ENCODE measurements around the gene PRL.

DNA sequence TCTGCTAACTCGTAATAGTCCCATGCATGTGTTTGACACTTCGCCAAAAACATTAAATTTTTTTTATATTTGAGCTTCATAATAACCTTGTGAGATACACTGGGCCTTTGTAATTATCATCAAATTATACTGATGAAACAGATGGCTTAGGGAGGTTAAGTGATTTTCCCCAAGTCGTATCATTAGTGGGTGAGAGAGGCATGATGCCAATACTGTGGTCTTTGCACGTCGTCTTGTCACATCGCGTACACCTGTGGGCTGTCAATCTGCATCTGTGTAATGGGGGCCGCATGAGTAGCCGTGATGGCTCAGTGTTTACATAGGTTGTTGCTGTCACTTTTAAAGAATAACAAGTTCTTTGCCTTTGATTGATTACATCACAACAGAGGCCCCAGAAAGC lies 1.7 kb downstream of the PRL start:
- TF ChIP-seq ZNF777 (tag by site-specific recombination; IDR thresholded peaks at IDR 0.05; ENCODE audit: borderline replicate concordance) (no peak), ZFP3 (tag by site-specific recombination; IDR thresholded peaks at IDR 0.05; ENCODE audit: low read depth) (no peak), ZNF140 (tag by site-specific recombination; IDR thresholded peaks at IDR 0.05) (no peak)

Measured in HEK293 (cell line).